Astrocyte (in vitro differentiated cells and primary cell): ENCODE data around the gene SLC16A1. TPM values are rescaled to one million over a fixed set of nuclear protein-coding genes. Genes with fewer than 3 reads are reported as not detected.

Experiments used
- DNase-seq: peaks from one replicate; pipeline ENCODE4 v3.0.0-alpha.2; 2010; ENCODE audit warnings: low read depth
- FAIRE-seq: peaks from 2 replicates; lab custom pipeline; 2011; peaks lifted over from hg19 to GRCh38; lab: Jason Lieb, UNC
- H2AFZ ChIP-seq: 2 replicates; pipeline ENCODE4 v1.6.0; 2012; ENCODE audit warnings: low read depth, low read length, inconsistent platforms
- H3K27ac ChIP-seq: 2 replicates; pipeline ENCODE4 v1.5.1; 2011; ENCODE audit warnings: low read depth, low read length, inconsistent platforms
- H3K27me3 ChIP-seq: 2 replicates; pipeline ENCODE4 v1.6.0; 2011; ENCODE audit warnings: low read length, inconsistent platforms; ENCODE audit not compliant: insufficient read depth
- H3K36me3 ChIP-seq: 2 replicates; pipeline ENCODE4 v1.5.1; 2011; ENCODE audit warnings: low read length, inconsistent platforms; ENCODE audit not compliant: insufficient read depth
- H3K4me1 ChIP-seq: 2 replicates; pipeline ENCODE4 v1.5.1; 2011; ENCODE audit warnings: low read length, inconsistent platforms; ENCODE audit not compliant: insufficient read depth
- H3K4me2 ChIP-seq: 2 replicates; pipeline ENCODE4 v1.6.0; 2012; ENCODE audit warnings: low read length, inconsistent platforms
- H3K4me3 ChIP-seq: 2 replicates; pipeline ENCODE4 v1.5.1; 2011; ENCODE audit warnings: low read depth, mild to moderate bottlenecking, low read length, inconsistent platforms; ENCODE audit not compliant: insufficient read depth
- H3K79me2 ChIP-seq: 2 replicates; pipeline ENCODE4 v1.6.0; 2012; ENCODE audit warnings: mild to moderate bottlenecking, low read length, inconsistent platforms; ENCODE audit not compliant: insufficient read depth
- H3K9ac ChIP-seq: 2 replicates; pipeline ENCODE4 v1.6.0; 2012; ENCODE audit warnings: mild to moderate bottlenecking, low read length, inconsistent platforms
- H3K9me3 ChIP-seq: 2 replicates; pipeline ENCODE4 v1.5.1; 2012; ENCODE audit warnings: low read depth, mild to moderate bottlenecking, low read length, inconsistent platforms; ENCODE audit not compliant: insufficient read depth
- H4K20me1 ChIP-seq: 2 replicates; pipeline ENCODE4 v1.6.0; 2012; ENCODE audit warnings: low read length, inconsistent platforms; ENCODE audit not compliant: insufficient read depth
- H3K27ac Mint-ChIP-seq: one replicate; pipeline ENCODE4 v1.8.0; 2021; ENCODE audit warnings: mild to moderate bottlenecking, mixed read lengths; ENCODE audit not compliant: unreplicated experiment
- H3K27me3 Mint-ChIP-seq: one replicate; pipeline ENCODE4 v1.8.0; 2021; ENCODE audit warnings: low read depth, mixed read lengths; ENCODE audit not compliant: unreplicated experiment
- H3K36me3 Mint-ChIP-seq: one replicate; pipeline ENCODE4 v1.8.0; 2021; ENCODE audit warnings: low read depth, mixed read lengths; ENCODE audit not compliant: unreplicated experiment
- H3K4me1 Mint-ChIP-seq: one replicate; pipeline ENCODE4 v1.8.0; 2021; ENCODE audit warnings: low read depth, mixed read lengths; ENCODE audit not compliant: unreplicated experiment
- H3K4me3 Mint-ChIP-seq: one replicate; pipeline ENCODE4 v1.8.0; 2021; ENCODE audit warnings: mild to moderate bottlenecking, moderate library complexity, mixed read lengths; ENCODE audit not compliant: unreplicated experiment
- H3K9me3 Mint-ChIP-seq: one replicate; pipeline ENCODE4 v1.8.0; 2021; ENCODE audit warnings: mild to moderate bottlenecking, mixed read lengths; ENCODE audit not compliant: unreplicated experiment
- EZH2 ChIP-seq: IDR thresholded peaks from 2 replicates; pipeline ENCODE4 v1.6.1; 2012; ENCODE audit warnings: mild to moderate bottlenecking, low read length, inconsistent platforms; ENCODE audit not compliant: insufficient read depth
- total RNA-seq: library from RNA; stranded (reverse); gene quantifications from 2 replicates; pipeline ENCODE4 v1.2.1, GENCODE V29; 2021
- TF ChIP-seq, protein P1 (sequence below): IDR thresholded peaks from 2 replicates; pipeline ENCODE4 v1.5.1; 2011; ENCODE audit warnings: low read depth, mild to moderate bottlenecking, inconsistent platforms, low read length, moderate library complexity; ENCODE audit not compliant: insufficient read depth

Gene SLC16A1
- total RNA-seq, 1 donor from 2014 or later, result 153 TPM

DNA sequence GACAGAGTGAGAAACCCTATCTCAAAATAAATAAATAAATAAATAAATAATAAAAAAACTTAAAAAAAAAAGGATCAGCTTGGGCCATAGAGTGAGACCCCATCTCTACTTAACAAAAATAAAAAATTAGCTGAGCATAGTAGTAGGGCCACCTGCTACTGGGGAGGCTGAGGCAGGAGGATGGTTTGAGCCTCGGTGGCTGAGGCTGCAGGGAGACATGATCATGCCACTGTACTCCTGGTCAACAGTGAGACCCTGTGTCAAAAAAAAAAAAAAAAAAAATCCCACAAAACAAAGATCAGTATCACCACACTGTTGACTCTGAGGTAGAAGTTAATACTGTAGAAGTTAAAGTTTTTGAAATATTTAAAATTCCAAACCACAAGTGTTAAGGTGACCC is 29.1 kb downstream of the SLC16A1 start:
- no peak for FAIRE-seq
- no peak for TF ChIP-seq EZH2
- TF ChIP-seq, protein P1, sequence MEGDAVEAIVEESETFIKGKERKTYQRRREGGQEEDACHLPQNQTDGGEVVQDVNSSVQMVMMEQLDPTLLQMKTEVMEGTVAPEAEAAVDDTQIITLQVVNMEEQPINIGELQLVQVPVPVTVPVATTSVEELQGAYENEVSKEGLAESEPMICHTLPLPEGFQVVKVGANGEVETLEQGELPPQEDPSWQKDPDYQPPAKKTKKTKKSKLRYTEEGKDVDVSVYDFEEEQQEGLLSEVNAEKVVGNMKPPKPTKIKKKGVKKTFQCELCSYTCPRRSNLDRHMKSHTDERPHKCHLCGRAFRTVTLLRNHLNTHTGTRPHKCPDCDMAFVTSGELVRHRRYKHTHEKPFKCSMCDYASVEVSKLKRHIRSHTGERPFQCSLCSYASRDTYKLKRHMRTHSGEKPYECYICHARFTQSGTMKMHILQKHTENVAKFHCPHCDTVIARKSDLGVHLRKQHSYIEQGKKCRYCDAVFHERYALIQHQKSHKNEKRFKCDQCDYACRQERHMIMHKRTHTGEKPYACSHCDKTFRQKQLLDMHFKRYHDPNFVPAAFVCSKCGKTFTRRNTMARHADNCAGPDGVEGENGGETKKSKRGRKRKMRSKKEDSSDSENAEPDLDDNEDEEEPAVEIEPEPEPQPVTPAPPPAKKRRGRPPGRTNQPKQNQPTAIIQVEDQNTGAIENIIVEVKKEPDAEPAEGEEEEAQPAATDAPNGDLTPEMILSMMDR, result no peak
- H3K4me2 ChIP-seq, result no peak overlapping the region
- no peak overlapping the region for H3K4me3 ChIP-seq
- H3K36me3 Mint-ChIP-seq, result peaks cover 15% of the 10 kb centered on the region
- H3K4me3 Mint-ChIP-seq, result no peak overlapping the region
- no peak overlapping the region for H2AFZ ChIP-seq
- H3K9ac ChIP-seq, result no peak overlapping the region
- no peak overlapping the region for H3K27ac ChIP-seq
- H4K20me1 ChIP-seq, result peaks cover 15% of the 10 kb centered on the region
- H3K4me1 Mint-ChIP-seq, result no peaks in the 10 kb centered on the region
- H3K79me2 ChIP-seq, result peaks cover 41% of the 10 kb centered on the region
- no peaks in the 10 kb centered on the region for H3K27me3 Mint-ChIP-seq
- H3K4me1 ChIP-seq, result no peaks in the 10 kb centered on the region
- peaks cover 8% of the 10 kb centered on the region for H3K36me3 ChIP-seq
- no peaks in the 10 kb centered on the region for H3K27me3 ChIP-seq
- no peaks in the 10 kb centered on the region for H3K9me3 Mint-ChIP-seq
- no peaks in the 10 kb centered on the region for H3K9me3 ChIP-seq
- no peak for DNase-seq
- H3K27ac Mint-ChIP-seq, result no peak overlapping the region

DNA sequence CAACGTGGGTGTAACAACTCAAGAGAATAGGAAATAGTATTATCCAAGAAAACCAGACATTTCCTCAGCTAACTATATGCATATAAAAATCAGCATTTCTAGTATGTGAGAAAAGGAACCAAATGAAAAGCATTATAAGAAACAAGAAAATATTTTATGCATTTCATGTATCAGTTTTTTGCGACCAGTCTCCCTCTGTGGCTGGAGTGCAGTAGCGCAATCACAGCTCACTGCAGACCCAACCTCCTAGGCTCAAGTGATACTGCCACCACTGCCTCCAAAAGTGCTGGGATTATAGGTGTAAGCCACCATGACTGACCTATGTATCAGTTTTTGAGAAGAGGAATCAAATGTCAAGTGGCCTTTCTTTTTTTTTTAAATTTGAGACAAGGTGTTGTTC is 31.0 kb downstream of the SLC16A1 start:
- Histone ChIP-seq H3K27ac (no peak overlapping the region), H3K4me2 (no peak overlapping the region), H3K79me2 (peaks cover 22% of the 10 kb centered on the region), H3K4me3 (no peak overlapping the region), H3K36me3 (peaks cover 12% of the 10 kb centered on the region), H3K27me3 (no peaks in the 10 kb centered on the region), H3K4me1 (no peaks in the 10 kb centered on the region), H2AFZ (no peak overlapping the region), H3K9ac (no peak overlapping the region), H4K20me1 (peaks cover 10% of the 10 kb centered on the region), H3K9me3 (no peaks in the 10 kb centered on the region)
- TF ChIP-seq, protein P1, result no peak
- no peak for TF ChIP-seq EZH2
- DNase-seq (no peak), FAIRE-seq (no peak)
- peaks cover 18% of the 10 kb centered on the region for H3K36me3 Mint-ChIP-seq
- no peaks in the 10 kb centered on the region for H3K4me1 Mint-ChIP-seq
- H3K9me3 Mint-ChIP-seq, result no peaks in the 10 kb centered on the region
- no peak overlapping the region for H3K27ac Mint-ChIP-seq
- no peak overlapping the region for H3K4me3 Mint-ChIP-seq
- H3K27me3 Mint-ChIP-seq, result no peaks in the 10 kb centered on the region

DNA sequence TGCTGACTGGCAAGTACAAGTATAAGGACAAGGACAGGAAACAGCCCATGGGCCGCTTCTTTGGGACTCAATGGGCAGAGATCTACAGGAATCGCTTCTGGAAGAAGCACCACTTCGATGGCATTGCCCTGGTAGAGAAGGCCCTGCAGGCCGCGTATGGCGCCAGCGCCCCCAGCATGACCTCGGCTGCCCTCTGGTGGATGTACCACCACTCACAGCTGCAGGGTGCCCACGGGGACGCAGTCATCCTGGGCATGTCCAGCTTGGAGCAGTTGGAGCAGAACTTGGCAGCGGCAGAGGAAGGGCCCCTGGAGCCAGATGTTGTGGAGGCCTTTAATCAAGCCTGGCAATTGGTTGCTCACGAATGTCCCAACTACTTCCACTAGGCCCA is 32.0 kb downstream of the SLC16A1 start:
- H3K36me3 Mint-ChIP-seq, result peaks cover 16% of the 10 kb centered on the region
- Histone ChIP-seq H3K27me3 (no peaks in the 10 kb centered on the region), H3K9me3 (no peaks in the 10 kb centered on the region), H3K36me3 (peaks cover 12% of the 10 kb centered on the region), H3K4me3 (no peak overlapping the region), H3K79me2 (peaks cover 11% of the 10 kb centered on the region), H3K9ac (no peak overlapping the region), H4K20me1 (peaks cover 4% of the 10 kb centered on the region), H2AFZ (no peak overlapping the region), H3K27ac (no peak overlapping the region), H3K4me1 (no peaks in the 10 kb centered on the region), H3K4me2 (no peak overlapping the region)
- H3K27me3 Mint-ChIP-seq, result no peaks in the 10 kb centered on the region
- DNase-seq (no peak), FAIRE-seq (no peak)
- TF ChIP-seq, protein P1, result no peak
- no peak for TF ChIP-seq EZH2
- H3K4me1 Mint-ChIP-seq, result no peaks in the 10 kb centered on the region
- no peak overlapping the region for H3K27ac Mint-ChIP-seq
- no peaks in the 10 kb centered on the region for H3K9me3 Mint-ChIP-seq
- no peak overlapping the region for H3K4me3 Mint-ChIP-seq
